HUDEP-2 (cell line): ENCODE data around the gene ADGRV1.
"Not testable (repeated sequence)": the region's sequence is repeated elsewhere in the genome, so short reads cannot be mapped to it uniquely, and the experiment has no call there.

Source experiments
- DNase-seq, 76 experiments: peaks; one replicate each; lab custom pipeline; 2025; ENCODE audit not compliant: unreplicated experiment in 76 of 76; lab: John Stamatoyannopoulos, UW

ADGRV1 gene

DNA sequence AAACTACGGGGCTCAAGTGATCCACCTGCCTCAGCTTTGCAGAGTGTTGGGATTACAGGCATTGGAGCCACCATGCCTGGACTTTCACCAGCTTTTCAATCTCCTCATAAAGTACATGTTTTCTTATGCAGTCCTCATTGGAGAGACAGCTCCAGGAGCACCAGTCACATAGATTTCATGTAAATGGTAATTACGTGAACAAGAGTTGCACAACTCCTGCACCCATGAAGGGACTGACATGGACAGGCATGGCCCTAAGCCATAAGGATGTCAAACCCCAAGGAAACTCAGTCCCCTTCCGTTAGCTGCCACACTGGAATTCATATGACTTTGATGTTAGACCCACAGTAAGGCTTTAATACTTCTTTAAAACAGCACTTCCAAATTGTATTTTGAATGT, 7.6 kb upstream of the ADGRV1 start:
- DNase-seq = no peak

DNA sequence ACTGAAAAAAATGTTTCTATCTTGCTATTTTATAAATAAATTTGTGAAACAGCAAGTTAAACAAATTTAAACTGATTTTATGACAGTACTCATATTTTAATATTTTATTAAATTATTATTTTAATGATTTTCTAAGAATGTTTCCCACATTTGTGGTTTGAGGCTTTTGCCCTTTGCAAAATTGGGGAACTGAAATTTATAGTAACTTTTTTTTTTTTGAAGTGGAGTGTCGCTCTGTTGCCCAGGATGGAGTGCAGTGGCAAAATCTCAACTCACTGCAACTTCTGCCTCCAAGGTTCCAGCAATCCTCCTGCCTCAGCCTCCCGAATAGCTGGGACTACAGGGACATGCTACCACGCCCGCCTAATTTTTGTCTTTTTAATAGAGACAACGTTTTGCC, 7.2 kb upstream of the ADGRV1 start:
- no peak for DNase-seq

DNA sequence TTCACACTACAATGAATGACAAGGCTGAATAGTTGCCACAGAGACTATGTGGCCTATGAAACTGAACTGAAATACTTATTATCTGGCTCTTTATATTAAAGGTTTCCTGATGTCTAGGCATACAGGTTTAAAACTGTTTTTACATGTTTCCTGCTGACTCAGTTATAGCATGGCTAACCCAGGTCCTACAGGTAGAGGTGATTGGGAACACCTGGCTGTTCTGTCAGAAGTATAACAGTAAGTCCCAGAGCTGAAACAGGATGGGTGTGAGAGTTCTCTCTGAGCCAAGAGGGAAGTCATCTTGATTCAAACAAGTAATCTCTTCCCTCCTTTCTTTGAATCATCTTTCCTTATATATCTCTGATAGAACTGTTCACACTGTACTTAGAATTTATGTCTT, 4.9 kb upstream of the ADGRV1 start:
- DNase-seq = no peak

- DNase-seq = no peak
Measured at GRCh38 chr5:90554358-90555006, 4.1 kb upstream of the ADGRV1 start.

GRCh38 chr5:90555666-90556065, 2.9 kb upstream of the ADGRV1 start:
- DNase-seq = no peak

DNA sequence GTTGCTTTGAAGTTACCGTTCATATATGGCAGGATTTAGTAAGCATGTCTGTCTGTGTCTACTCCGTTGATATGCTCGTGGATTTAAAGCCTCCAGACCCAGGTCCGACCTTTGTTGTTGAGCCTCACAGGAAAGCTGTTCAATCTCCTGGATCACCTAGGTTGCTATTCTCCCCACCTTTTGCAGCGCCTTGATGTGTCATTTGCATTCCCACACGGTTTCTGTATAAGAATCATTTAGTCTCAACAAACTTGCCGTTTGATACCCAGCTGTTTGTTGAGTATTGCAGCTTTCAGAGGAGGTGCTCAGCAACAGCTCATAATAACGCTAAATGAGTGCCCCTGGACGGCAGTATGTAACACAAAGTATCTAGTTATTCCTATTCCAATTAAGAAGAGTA, 1.2 kb upstream of the ADGRV1 start:
- no peak for DNase-seq

DNA sequence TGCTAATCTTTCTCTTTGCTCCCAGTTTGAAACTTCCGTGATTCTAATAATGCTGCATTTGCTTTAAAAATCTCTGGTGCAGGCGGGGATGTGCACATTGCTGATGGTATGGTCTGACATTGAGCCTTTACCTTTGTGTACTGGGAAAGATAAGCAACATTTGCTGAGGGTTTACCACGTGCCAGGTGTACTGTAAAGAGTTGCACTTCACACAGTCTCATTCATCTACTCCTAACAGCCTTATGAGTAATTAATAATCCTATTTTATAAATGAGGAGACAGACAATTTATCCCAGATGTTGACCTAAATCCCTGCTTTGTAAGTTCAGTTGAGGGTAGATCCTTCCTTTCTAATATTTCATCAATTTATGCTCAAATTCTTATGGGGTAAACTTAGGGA, 726 bp upstream of the ADGRV1 start:
- no peak for DNase-seq

DNA sequence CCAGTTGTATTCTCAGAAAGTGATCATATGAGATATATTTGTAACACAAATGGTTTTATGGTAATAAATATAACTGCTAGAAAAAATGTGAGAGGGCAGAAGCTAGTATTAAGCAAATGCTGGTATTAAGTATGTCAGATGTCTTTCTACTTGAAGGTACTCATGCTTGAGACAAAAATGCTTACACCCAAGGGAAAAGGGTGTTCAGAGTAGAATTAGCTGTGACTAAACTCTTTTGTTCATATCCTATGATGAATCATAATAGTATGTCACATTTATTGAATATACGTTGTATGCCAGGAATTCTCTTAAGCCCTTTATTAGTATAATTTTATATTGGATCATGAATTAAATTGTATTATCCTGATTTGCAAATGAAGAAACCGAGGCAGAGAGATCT, 2.2 kb downstream of the ADGRV1 start:
- no peak for DNase-seq

GRCh38 chr5:90561766-90562165, 3.2 kb downstream of the ADGRV1 start:
- no peak for DNase-seq

DNA sequence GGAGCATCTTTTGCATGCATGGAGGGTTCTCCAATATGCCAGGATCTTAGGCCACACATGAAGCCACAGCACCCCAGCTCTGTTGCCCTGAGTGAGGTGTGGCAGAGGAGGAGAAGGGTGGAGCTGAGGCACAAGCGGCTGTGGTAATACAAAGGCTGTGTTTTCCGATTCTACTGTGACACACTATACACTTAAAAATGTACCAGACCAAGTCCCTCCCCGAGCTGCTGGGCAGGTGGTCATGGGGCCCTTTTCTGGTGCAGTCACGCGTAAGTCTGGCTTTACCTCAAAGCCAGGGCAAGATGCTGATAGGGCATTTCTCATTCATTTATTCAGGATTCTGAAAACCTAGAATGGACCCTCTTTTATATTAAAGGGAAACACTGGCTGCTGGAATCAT, 3.7 kb downstream of the ADGRV1 start:
- no peak for DNase-seq

DNA sequence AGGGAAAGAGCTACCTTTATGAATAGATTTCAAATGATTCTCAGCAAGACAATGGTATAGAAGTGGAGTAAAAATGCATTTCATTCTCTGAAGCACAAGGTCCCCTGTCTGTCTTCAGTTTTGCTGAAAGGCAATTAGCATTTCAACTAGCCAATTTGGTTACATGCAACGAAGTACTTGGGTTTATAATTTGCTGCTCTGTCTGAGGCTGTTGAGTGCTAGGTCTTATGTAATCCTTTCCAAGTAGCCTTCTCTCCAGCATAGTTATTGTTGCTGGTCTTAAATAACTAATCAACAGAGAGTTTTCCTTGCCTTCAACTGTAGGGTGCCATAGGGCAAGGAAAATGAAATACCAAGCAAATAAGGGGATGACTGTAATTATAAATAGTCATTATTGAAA, 4.5 kb downstream of the ADGRV1 start:
- no peak for DNase-seq

DNA sequence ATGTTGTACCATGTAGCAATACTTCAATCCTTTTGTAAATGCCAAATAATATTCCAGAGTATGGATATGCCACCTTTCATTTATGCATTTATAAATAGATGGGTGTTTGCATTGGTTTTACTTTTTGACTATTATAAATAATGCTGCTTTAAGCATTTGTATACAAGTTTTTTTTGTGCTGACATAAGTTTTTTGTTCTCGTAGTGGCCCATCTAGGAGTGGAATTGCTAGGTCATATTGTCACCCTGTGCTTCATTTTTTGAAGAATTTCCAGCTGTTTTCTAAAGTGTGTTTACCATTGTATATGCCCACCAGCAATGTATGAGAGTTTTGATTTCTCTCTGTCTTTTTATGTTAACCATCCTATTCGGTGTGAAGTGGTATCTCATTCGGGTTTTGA, 6.9 kb downstream of the ADGRV1 start:
- no peak for DNase-seq

GRCh38 chr5:90569084-90569483, 10.5 kb downstream of the ADGRV1 start:
- no peak for DNase-seq

- DNase-seq = no peak
Measured at GRCh38 chr5:90570034-90570433, 11.4 kb downstream of the ADGRV1 start.

DNA sequence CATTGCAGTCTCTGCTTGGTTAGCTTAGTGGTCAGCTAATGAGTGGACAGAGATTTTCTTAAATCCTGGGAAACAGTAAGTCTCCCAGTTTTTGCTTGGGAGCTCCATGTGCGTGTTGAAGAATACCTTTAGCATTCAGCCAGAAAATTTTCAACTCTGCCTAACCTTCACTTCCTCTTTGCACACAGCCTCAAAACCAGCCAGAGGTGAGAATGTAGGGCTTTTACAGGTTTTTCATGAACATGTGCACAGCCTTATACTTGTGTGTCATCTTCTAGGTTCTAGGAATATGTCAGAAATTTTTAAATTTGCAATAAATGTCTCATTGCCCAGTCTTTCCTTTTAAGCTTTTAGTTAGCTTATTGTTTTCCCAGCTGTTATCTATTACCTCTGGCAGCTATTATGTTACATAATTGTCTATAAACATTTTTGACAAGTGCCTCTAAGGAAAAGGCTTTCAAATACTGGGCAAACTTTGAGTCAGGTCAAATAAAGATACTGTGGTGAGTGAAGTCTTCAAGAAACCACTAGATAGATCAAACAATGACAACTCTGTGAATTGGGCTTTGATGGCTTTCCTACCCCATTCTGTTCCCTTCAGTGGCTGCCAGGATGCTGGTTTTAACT, 12.7 kb downstream of the ADGRV1 start:
- DNase-seq = no peak

GRCh38 chr5:90575712-90576111, 17.1 kb downstream of the ADGRV1 start:
- DNase-seq = no peak

GRCh38 chr5:90576566-90576965, 18.0 kb downstream of the ADGRV1 start:
- DNase-seq = not testable (repeated sequence)

GRCh38 chr5:90579905-90580304, 21.3 kb downstream of the ADGRV1 start:
- DNase-seq = not testable (repeated sequence)

DNA sequence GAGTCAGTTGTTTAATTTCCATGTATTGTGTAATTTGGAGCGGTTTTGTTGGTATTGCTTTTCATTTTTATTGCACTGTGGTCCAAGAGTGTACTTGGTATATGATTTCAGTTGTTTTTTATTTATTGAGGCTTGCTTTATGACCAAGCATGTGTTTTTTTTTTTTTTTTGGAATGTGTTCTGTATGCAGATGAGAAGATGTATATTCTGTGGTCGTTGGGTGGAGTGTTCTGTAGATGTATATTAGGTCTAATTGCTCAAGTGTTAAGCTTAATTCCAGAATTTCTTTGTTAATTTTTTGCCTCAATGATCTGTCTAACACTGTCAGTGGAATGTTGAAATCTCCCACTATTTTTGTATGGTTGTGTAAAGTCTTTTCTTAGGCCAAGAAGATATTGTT, 23.4 kb downstream of the ADGRV1 start:
- DNase-seq = no peak

DNA sequence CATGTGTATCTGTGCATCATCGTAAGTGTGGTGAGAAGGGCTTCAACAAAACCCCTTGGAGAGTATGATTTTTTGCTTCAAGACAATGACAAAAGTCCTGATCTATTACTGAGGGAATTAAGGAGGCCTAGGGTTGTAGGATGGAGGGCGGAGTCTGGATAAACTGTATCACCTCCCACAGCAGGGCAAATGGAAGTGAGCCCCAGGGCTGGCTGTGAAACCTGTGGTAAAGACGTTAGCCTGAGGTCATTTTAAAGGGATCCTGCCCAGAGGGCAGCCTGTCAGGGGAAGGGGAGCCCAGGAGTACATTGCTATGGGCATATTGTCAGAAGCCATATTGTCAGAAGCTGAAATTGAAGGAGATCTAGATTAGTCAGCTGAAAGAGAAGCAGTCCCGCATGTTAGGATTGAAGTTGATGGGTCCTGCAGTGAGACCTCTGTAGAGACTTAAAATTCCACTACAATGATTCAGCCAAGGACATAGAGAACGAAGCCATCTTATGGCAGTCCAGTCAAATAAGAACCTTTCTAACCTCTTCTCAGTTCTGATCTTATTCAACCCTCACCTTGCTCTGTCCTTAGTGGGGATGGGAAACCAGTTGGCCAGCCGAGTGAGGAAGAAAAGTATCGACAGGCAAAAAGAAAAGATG, 26.9 kb downstream of the ADGRV1 start:
- no peak for DNase-seq

- no peak for DNase-seq
Measured at GRCh38 chr5:90586469-90586868, 27.9 kb downstream of the ADGRV1 start.

GRCh38 chr5:90590170-90590569, 31.6 kb downstream of the ADGRV1 start:
- DNase-seq = no peak
